NCI-H2196 treated with DMSO at 0.1 percent for 48 hours (cell line): Measurements from ENCODE around the gene PCBP3.
A peak's percentile ranks its signal among the peaks of the same experiment; 100 is the strongest.
"Not testable (repeated sequence)": the region's sequence is repeated elsewhere in the genome, so short reads cannot be mapped to it uniquely, and the experiment has no call there.

Source experiments
- DNase-seq: peaks from one replicate; lab custom pipeline; 2025; ENCODE audit not compliant: unreplicated experiment; lab: John Stamatoyannopoulos, UW

PCBP3 gene

GRCh38 chr21:45887788-45888187 lies 244.3 kb downstream of the PCBP3 start:
- peak; percentile 72 for DNase-seq

GRCh38 chr21:45888386-45889009 lies 245.0 kb downstream of the PCBP3 start:
- DNase-seq: no peak

DNA sequence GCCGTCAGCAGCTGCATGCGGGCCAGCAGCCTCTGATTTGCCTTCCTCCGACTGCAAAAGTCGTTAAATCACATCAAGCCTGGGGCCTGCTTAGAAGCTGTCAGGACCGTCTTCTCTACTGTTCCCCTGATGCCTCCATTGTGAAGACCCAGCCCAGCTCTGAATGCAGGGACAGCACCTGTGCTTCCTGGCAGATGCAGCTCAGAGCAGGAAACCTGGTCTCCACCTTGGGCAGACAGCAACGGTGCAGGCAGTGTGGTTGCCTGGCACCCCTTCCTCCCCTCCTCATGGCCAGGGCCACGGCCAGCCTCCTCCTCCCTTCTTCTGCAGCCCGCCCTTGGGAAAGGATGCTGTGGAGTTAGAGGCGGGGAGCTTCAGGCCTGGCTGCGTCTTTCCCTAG lies 245.7 kb downstream of the PCBP3 start:
- no peak for DNase-seq

- no peak for DNase-seq
These were observed 246.4 kb downstream of the PCBP3 start for GRCh38 chr21:45889961-45890360.

- DNase-seq: no peak
These were observed 248.0 kb downstream of the PCBP3 start for GRCh38 chr21:45891388-45892155.

DNA sequence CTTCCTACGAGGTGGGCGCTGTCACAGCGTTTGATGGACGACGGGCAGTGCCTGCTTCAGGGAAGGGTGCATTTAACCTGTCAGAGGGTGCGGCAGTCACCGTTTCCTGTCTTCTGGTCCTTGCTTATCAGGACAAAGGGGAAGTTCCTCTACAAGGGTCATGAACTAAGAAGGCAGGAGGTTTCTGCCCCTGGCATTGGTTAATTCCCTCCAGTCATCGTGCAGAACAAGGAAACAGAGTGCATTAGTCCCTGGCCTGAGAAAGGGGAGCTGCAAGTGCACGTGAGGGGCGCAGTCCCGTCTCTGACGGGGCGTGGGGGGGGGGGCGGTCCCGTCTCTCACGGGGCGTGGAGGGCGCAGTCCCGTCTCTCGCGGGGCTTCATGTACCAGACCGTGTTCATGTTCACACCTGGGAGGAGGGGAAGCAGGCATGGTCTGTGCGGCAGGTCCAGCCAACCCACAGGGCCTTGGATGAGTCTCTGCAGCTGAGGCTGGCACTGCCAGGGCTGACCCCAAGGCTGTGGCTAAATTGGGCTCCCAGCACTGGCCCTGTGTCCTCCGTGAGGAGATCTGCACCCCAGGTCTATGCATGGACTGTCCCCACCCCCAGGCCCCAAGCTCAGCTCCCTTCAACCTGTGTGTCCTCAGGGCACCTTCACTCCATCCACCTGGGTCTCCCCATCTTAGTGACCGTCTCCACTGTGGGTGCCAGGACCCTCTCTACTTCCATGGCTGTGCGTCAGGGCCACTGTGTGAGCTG lies 248.8 kb downstream of the PCBP3 start:
- DNase-seq: no peak

- DNase-seq: no peak
These were observed 249.6 kb downstream of the PCBP3 start for GRCh38 chr21:45892916-45893739.

GRCh38 chr21:45893740-45894449 lies 250.4 kb downstream of the PCBP3 start:
- DNase-seq: no peak

GRCh38 chr21:45894450-45894825 lies 250.9 kb downstream of the PCBP3 start:
- DNase-seq: no peak

DNA sequence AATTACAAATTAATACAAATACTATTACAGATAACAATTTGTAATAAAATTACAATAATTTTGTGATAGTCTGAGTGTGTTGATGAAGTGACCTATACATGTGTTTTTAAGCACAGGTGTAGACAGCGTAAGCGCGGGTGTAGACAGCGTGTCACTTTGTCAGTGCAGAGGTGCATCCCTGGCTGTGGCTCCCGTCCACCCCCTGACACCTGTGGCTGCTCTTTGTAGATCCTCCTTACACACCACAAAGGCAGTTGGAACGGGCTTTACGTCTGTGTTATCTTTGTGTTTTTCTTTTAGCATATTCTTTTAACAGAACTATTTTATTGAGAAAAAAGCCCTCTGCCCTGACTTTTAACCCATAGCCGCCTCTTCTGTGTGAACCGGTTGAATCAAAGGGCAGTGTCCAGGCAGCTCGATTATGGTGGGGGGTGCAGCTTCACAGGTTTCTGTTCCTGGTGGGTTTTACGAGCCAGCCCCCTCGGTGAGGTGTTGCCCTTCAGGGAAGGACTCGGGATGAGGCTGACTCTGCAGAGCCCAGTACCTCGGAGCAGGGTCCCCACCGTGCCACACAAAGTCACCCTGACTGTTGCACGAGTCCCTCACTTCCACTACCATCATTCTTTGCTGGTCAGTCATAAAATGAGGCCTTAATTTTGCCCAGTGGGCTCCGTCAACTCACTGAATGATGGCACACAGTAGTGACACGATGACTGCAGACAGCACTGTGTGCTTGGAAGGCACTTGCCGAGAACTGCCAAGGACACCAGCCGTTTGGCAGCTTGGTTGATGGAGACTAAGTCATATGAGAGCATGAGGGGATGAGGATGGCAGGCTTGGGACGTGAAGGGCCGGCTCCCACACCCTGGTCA lies 251.6 kb downstream of the PCBP3 start:
- no peak for DNase-seq

DNA sequence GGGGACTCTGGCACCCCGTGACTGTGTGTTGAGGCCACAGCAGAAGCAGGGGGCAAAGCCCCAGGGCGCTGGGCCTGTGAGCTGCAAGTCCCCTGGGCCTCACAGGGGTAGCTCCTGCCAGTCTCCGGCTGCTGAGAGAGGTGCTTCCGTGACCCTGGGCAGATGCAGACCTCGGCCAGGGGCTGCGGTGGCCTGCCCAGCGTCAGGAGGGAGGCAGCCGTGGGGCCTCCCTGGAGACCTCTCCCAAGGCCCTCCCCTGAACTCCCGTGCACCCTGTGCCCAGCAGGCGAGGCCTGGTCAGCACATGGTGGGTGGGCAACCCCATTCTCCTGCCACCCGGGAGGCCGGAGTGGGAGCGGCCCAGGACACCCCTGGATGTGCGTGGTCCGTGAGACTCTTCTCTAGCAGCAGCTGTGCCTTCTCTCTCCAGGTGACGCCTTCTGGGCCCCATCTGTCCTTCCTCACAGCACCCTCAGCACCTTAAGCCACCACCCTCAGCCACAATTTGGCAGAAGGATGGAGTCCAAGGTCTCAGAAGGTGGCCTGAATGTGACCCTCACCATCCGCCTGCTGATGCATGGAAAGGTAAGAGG lies 252.3 kb downstream of the PCBP3 start:
- no peak for DNase-seq

GRCh38 chr21:45896431-45896830 lies 252.9 kb downstream of the PCBP3 start:
- DNase-seq: not testable (repeated sequence)

DNA sequence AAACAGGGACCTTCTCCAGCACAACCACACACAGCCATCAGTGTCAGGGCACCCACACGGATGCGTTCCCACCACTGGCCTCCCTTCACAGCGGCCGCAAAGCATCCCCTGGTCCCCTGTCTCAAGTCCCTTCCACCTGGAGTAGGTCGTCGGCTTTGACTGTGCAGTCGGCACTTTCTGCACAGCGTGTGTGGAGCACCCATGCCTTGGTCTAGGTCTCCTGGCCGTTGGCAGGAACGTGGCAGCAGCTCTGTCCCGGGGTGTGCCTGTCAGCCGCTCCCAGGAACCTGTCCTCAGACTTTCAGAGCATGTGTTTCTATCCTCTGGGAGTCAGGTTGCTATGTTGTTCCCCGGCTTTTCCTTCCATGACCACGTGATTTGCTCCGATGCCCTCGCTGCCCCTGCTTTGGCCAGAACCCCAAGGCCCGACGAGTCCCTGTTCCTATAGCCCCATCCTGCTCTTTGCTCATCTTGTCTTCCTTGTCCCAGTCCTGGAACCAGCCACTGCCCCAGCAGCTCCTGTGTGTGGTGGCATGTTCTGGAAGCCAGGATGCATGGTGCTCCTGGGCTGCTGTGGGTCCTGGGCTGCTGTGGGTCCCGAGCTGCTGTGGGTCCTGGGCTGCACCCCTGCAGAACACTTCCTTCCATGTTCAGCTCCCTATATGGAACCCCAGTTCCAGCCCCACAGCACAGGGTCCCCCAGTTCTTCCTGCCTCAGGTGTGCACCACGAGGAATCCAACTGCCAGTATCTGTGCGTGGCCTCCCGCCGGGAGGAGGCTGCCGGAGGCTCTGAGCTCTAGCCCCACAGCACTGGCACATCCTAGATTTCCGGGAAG lies 253.9 kb downstream of the PCBP3 start:
- no peak for DNase-seq

DNA sequence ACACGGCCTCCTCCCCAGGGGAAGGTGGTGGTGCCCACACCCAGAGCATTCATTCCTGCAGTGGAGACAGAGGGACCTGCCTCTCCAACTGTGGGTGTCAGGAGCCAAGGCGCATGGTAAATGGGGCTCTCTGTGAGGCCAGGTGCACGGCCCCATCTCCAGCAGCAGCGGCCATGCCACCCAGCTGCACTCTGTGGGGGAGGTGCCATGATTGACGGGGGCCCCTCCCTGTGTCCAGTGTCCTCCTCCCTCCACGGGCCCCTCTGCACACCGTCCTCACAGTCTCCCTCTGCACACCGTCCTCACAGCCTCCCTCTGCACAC lies 254.5 kb downstream of the PCBP3 start:
- DNase-seq: no peak

GRCh38 chr21:45898781-45899180 lies 255.3 kb downstream of the PCBP3 start:
- DNase-seq: no peak

- no peak for DNase-seq
These were observed 255.9 kb downstream of the PCBP3 start for GRCh38 chr21:45899317-45900033.

- DNase-seq: no peak
These were observed 256.7 kb downstream of the PCBP3 start for GRCh38 chr21:45900034-45900868.
